ENCODE measurements around the gene TMEM38B.

DNA sequence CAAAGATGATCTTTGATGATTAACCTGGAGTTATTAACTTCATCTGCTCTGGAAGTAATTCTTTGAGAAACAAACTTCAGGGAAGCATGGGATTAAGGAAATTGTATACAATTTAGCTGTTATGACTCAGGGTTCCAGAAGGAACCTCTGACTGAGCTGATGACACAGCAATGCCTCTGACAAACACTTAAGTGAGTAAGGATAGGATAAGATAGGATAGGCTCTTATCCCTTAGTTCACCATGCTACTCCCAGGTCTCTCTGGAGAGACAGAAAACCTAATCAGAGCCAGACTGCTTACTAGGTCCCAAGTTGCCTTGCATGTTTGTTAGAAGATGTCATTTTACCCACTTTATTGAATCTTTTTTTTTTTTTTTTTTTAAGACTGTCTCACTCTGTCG is 12.6 kb upstream of the TMEM38B start:
- no peak for TF ChIP-seq POLR2A (IDR thresholded peaks at IDR 0.05)
- TF ChIP-seq, protein P1, sequence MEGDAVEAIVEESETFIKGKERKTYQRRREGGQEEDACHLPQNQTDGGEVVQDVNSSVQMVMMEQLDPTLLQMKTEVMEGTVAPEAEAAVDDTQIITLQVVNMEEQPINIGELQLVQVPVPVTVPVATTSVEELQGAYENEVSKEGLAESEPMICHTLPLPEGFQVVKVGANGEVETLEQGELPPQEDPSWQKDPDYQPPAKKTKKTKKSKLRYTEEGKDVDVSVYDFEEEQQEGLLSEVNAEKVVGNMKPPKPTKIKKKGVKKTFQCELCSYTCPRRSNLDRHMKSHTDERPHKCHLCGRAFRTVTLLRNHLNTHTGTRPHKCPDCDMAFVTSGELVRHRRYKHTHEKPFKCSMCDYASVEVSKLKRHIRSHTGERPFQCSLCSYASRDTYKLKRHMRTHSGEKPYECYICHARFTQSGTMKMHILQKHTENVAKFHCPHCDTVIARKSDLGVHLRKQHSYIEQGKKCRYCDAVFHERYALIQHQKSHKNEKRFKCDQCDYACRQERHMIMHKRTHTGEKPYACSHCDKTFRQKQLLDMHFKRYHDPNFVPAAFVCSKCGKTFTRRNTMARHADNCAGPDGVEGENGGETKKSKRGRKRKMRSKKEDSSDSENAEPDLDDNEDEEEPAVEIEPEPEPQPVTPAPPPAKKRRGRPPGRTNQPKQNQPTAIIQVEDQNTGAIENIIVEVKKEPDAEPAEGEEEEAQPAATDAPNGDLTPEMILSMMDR (IDR thresholded peaks at IDR 0.05), result no peak
- TF ChIP-seq EP300 (IDR thresholded peaks at IDR 0.05), result no peak
- no peak for TF ChIP-seq POLR2AphosphoS5 (IDR thresholded peaks at IDR 0.05)
